H9 (cell line): Measurements from ENCODE around the gene GRAP2. TPM values are rescaled to one million over a fixed set of nuclear protein-coding genes. Genes with fewer than 3 reads are reported as not detected.

Experiments
- DNase-seq: peaks from one replicate; pipeline ENCODE4 v3.0.0-alpha.2; 2017
- H2AFZ ChIP-seq: one replicate; pipeline ENCODE4 v1.6.1; 2013; ENCODE audit warnings: mild to moderate bottlenecking, low read length, control low read depth, moderate library complexity
- H2AK5ac ChIP-seq: 2 replicates; pipeline ENCODE4 v1.6.1; 2013; ENCODE audit warnings: low read length, control low read depth, mixed read lengths; ENCODE audit not compliant: insufficient read length
- H2BK120ac ChIP-seq: one replicate; pipeline ENCODE4 v1.6.1; 2013; ENCODE audit warnings: low read depth, mild to moderate bottlenecking, low read length, control low read depth, inconsistent platforms; ENCODE audit not compliant: poor library complexity, severe bottlenecking
- H2BK12ac ChIP-seq: 2 replicates; pipeline ENCODE4 v1.6.1; 2013; ENCODE audit warnings: low read length, control low read depth, mixed read lengths, low read depth; ENCODE audit not compliant: insufficient read length
- H2BK15ac ChIP-seq: 2 replicates; pipeline ENCODE4 v1.6.1; 2013; ENCODE audit warnings: low read depth, low read length, control low read depth
- H2BK20ac ChIP-seq: one replicate; pipeline ENCODE4 v1.6.1; 2013; ENCODE audit warnings: low read depth, mild to moderate bottlenecking, low read length, control low read depth, inconsistent platforms; ENCODE audit not compliant: poor library complexity, severe bottlenecking
- H2BK5ac ChIP-seq: 2 replicates; pipeline ENCODE4 v1.6.1; 2013; ENCODE audit warnings: low read length, control low read depth, mixed read lengths; ENCODE audit not compliant: insufficient read length
- H3K14ac ChIP-seq: 2 replicates; pipeline ENCODE4 v1.6.1; 2013; ENCODE audit warnings: low read length, control low read depth; ENCODE audit not compliant: insufficient read depth
- H3K18ac ChIP-seq: 2 replicates; pipeline ENCODE4 v1.6.1; 2013; ENCODE audit warnings: low read depth, mild to moderate bottlenecking, mixed read lengths, low read length, control low read depth; ENCODE audit not compliant: insufficient read length
- H3K23ac ChIP-seq: 2 replicates; pipeline ENCODE4 v1.6.1; 2013; ENCODE audit warnings: low read length, control low read depth, mixed read lengths, low read depth; ENCODE audit not compliant: insufficient read length
- H3K23me2 ChIP-seq: 2 replicates; pipeline ENCODE4 v1.6.1; 2013; ENCODE audit warnings: low read depth, mild to moderate bottlenecking, mixed read lengths, low read length, control low read depth; ENCODE audit not compliant: insufficient read length, poor library complexity, severe bottlenecking
- H3K27ac ChIP-seq: 2 replicates; pipeline ENCODE4 v1.5.1; 2013; ENCODE audit warnings: low read length, control low read depth, mixed read lengths, low read depth; ENCODE audit not compliant: insufficient read length
- H3K27me3 ChIP-seq: 2 replicates; pipeline ENCODE4 v1.6.1; 2013; ENCODE audit warnings: low read length, control low read depth, inconsistent platforms; ENCODE audit not compliant: insufficient read depth
- H3K4ac ChIP-seq: 2 replicates; pipeline ENCODE4 v1.6.1; 2013; ENCODE audit warnings: low read depth, mild to moderate bottlenecking, control low read depth, inconsistent platforms, low read length, moderate library complexity
- H3K4me1 ChIP-seq: 2 replicates; pipeline ENCODE4 v1.6.1; 2013; ENCODE audit warnings: low read length, control low read depth, inconsistent platforms; ENCODE audit not compliant: insufficient read depth
- H3K4me2 ChIP-seq: 2 replicates; pipeline ENCODE4 v1.6.1; 2013; ENCODE audit warnings: low read length, control low read depth, mixed read lengths; ENCODE audit not compliant: insufficient read length, insufficient read depth
- H3K56ac ChIP-seq: 2 replicates; pipeline ENCODE4 v1.6.1; 2013; ENCODE audit warnings: low read depth, mild to moderate bottlenecking, mixed read lengths, low read length, control low read depth; ENCODE audit not compliant: insufficient read length
- H3K79me1 ChIP-seq: 2 replicates; pipeline ENCODE4 v1.6.1; 2013; ENCODE audit warnings: low read depth, mild to moderate bottlenecking, moderate library complexity, low read length, control low read depth, inconsistent platforms; ENCODE audit not compliant: insufficient read depth, poor library complexity, severe bottlenecking
- H3K79me2 ChIP-seq: 2 replicates; pipeline ENCODE4 v1.6.1; 2013; ENCODE audit warnings: low read length, control low read depth, inconsistent platforms; ENCODE audit not compliant: insufficient read depth
- H3K9ac ChIP-seq: 2 replicates; pipeline ENCODE4 v1.6.1; 2013; ENCODE audit warnings: low read length, control low read depth, mixed read lengths; ENCODE audit not compliant: insufficient read length; ENCODE audit errors: extremely low read depth
- H3K9me3 ChIP-seq: one replicate; pipeline ENCODE4 v1.6.1; 2013; ENCODE audit warnings: low read depth, low read length, inconsistent platforms; ENCODE audit not compliant: control insufficient read depth
- H3T11ph ChIP-seq: one replicate; pipeline ENCODE4 v1.6.1; 2013; ENCODE audit warnings: mild to moderate bottlenecking, low read length, control low read depth, inconsistent platforms
- H4K20me1 ChIP-seq: one replicate; pipeline ENCODE4 v1.6.1; 2013; ENCODE audit not compliant: control insufficient read depth, insufficient read length, insufficient read depth
- H4K5ac ChIP-seq: 2 replicates; pipeline ENCODE4 v1.6.1; 2013; ENCODE audit warnings: low read depth, mild to moderate bottlenecking, mixed read lengths, low read length, control low read depth; ENCODE audit not compliant: insufficient read length
- H4K8ac ChIP-seq: replicated peaks from 2 replicates; pipeline ENCODE4 v1.6.1; 2013; ENCODE audit warnings: low read length, control low read depth, mixed read lengths, low read depth; ENCODE audit not compliant: insufficient read length
- H4K91ac ChIP-seq: 2 replicates; pipeline ENCODE4 v1.6.1; 2013; ENCODE audit warnings: low read depth, mild to moderate bottlenecking, moderate library complexity, mixed read lengths, low read length, control low read depth; ENCODE audit not compliant: insufficient read length
- H3K27ac Mint-ChIP-seq, 3 experiments: 2 replicates in 2 of 3; 3 replicates in 1 of 3; pipeline ENCODE4 v1.8.0; 2020 to 2021; ENCODE audit warnings: mixed read lengths in 3 of 3, mild to moderate bottlenecking in 1 of 3, moderate library complexity in 1 of 3
- H3K27me3 Mint-ChIP-seq: 2 replicates; pipeline ENCODE4 v1.8.0; 2021; ENCODE audit warnings: low read depth, mild to moderate bottlenecking, moderate library complexity, mixed read lengths
- H3K36me3 Mint-ChIP-seq, 3 experiments: 2 replicates in 2 of 3; 3 replicates in 1 of 3; pipeline ENCODE4 v1.8.0; 2020 to 2021; ENCODE audit warnings: low read depth in 3 of 3, mixed read lengths in 3 of 3; ENCODE audit not compliant: insufficient read depth in 1 of 3
- H3K4me1 Mint-ChIP-seq, 2 experiments: 2 replicates each; pipeline ENCODE4 v1.8.0; 2020; ENCODE audit warnings: mixed read lengths in 2 of 2
- H3K4me3 Mint-ChIP-seq, 2 experiments: 2 replicates in 1 of 2; 3 replicates in 1 of 2; pipeline ENCODE4 v1.8.0; 2020 to 2021; ENCODE audit warnings: mild to moderate bottlenecking in 2 of 2, mixed read lengths in 2 of 2, moderate library complexity in 1 of 2
- H3K9me3 Mint-ChIP-seq, 2 experiments: 2 replicates in 1 of 2; 3 replicates in 1 of 2; pipeline ENCODE4 v1.8.0; 2020; ENCODE audit warnings: mild to moderate bottlenecking in 2 of 2, mixed read lengths in 2 of 2, moderate library complexity in 1 of 2
- WGBS: extraction: QIAGEN DNeasy Blood & Tissue Kit; methylation state at CpG from one replicate; pipeline ENCODE4 v1.1.7; 2013; ENCODE audit warnings: missing lambda C conversion rate, low lambda C conversion rate, mixed read lengths; ENCODE audit not compliant: insufficient read length; ENCODE audit errors: extremely low coverage; 5-methylcytosine and 5-hydroxymethylcytosine counted together
- total RNA-seq: library from RNA; stranded (reverse); gene quantifications from 2 replicates; pipeline ENCODE4 v1.2.1, GENCODE V29; 2021
- TF ChIP-seq, protein P1 (sequence below): fragments of 200-600 bp; sonication (generic); conservative IDR thresholded peaks from 3 replicates; pipeline ENCODE4 v1.8.0; 2021; ENCODE audit warnings: antibody characterized with exemption, mild to moderate bottlenecking

Gene GRAP2
- total RNA-seq, 1 experiment from 2014 or later, result not detected

DNA sequence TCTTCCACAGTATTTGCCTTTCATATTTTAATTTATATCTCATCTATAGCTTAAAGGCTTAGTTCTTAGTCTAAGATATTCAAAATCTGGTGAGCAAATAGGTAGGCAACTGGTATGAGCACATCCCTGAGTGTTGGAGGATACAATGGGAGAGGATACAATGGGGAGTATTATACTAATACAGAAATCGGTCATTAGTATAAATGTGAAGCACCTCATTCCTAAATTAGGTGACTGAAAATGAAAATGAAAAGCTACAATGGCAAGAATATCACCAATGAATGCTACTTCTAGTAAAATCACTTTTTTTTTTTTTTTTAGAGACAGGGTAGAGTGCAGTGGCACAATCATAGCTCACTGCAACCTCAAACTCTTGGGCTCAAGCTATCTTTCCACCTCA, 28.3 kb upstream of the GRAP2 start:
- Histone ChIP-seq H4K91ac (no peak overlapping the region), H2BK15ac (no peak overlapping the region), H3K4me1 (no peaks in the 10 kb centered on the region), H3K4me2 (no peak overlapping the region), H3K4ac (no peak overlapping the region), H3K9ac (no peak overlapping the region), H2BK20ac (no peak overlapping the region), H4K5ac (no peak overlapping the region), H4K8ac (no peak overlapping the region), H4K20me1 (no peaks in the 10 kb centered on the region), H3K79me1 (no peaks in the 10 kb centered on the region), H3K14ac (no peak overlapping the region), H3K23ac (no peak overlapping the region), H2BK12ac (no peak overlapping the region), H2AK5ac (no peak overlapping the region), H2BK120ac (no peak overlapping the region), H2BK5ac (no peak overlapping the region), H3K27ac (no peak overlapping the region), H2AFZ (no peak overlapping the region), H3K79me2 (no peaks in the 10 kb centered on the region), H3K27me3 (no peaks in the 10 kb centered on the region), H3T11ph (no peak overlapping the region), H3K56ac (no peak overlapping the region), H3K23me2 (no peaks in the 10 kb centered on the region), H3K9me3 (no peaks in the 10 kb centered on the region), H3K18ac (no peak overlapping the region)
- WGBS, result no CpG with 5 or more reads among the region's 1 CpG
- Mint-ChIP-seq H3K36me3 (no peaks in the 10 kb centered on the region), H3K27ac (no peak overlapping the region), H3K27me3 (peaks cover 6% of the 10 kb centered on the region), H3K9me3 (no peaks in the 10 kb centered on the region), H3K4me1 (peaks cover 0 to 2% of the 10 kb centered on the region in 2 experiments; a peak in 1 of 4 replicates), H3K4me3 (no peak overlapping the region)
- TF ChIP-seq, protein P1, sequence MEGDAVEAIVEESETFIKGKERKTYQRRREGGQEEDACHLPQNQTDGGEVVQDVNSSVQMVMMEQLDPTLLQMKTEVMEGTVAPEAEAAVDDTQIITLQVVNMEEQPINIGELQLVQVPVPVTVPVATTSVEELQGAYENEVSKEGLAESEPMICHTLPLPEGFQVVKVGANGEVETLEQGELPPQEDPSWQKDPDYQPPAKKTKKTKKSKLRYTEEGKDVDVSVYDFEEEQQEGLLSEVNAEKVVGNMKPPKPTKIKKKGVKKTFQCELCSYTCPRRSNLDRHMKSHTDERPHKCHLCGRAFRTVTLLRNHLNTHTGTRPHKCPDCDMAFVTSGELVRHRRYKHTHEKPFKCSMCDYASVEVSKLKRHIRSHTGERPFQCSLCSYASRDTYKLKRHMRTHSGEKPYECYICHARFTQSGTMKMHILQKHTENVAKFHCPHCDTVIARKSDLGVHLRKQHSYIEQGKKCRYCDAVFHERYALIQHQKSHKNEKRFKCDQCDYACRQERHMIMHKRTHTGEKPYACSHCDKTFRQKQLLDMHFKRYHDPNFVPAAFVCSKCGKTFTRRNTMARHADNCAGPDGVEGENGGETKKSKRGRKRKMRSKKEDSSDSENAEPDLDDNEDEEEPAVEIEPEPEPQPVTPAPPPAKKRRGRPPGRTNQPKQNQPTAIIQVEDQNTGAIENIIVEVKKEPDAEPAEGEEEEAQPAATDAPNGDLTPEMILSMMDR, result no peak
- no peak for DNase-seq
